Measurements from ENCODE around the gene RALGAPA2. TPM values are rescaled to one million over a fixed set of nuclear protein-coding genes. Genes with fewer than 3 reads are reported as not detected.

RALGAPA2 gene
- total RNA-seq, 1 experiment from 2014 or later: 13.4 TPM

DNA sequence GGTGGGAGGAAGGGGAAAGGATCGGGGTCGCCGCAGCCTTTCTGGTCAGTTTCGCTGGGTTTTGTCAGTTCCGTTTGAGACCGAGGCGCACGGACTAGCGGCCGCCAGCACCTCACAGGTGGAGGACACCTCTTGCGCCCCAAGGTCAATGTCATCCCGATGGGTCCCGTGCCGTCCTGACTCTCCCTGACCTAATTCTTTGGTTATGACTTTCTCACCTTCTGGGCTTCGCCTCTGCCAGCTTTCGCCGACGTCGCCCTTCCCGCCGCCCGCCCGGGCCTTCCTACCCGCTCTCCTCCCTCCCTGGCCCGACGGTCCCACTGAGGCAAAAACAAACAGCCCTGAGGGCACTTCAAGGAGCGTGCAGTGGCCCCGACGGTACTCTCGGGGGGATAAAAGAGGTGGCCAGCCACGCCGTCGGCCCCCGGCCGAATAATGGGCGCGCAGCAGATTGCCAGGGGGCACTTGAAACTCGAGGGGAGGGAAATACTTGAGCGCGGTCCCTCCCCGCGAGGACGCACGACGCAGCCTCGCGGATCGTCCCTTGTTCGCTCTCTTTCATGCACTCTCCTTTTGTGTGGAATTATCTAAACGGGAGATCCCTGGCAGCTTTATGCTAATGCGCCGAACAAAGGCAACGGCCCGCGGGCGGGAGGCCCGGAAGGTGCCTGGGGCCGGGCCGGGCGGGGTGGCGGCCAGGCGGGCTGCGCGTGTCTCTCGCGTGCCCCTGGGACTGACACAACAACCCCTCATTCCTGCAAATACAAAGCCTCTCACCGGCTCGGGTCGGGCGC, 348.4 kb downstream of the RALGAPA2 start:
- ATAC-seq (peak; percentile 45; the same call in 1 of the 2 replicates), DNase-seq (ENCODE audit: low read depth, low spot score) (no peak)
- ChIA-PET CTCF (no interaction called here), POLR2A (no interaction called here)
- TF ChIP-seq POLR2AphosphoS5 (IDR thresholded peaks at IDR 0.05; ENCODE audit: low read depth, low read length): no peak
- TF ChIP-seq, protein P1, sequence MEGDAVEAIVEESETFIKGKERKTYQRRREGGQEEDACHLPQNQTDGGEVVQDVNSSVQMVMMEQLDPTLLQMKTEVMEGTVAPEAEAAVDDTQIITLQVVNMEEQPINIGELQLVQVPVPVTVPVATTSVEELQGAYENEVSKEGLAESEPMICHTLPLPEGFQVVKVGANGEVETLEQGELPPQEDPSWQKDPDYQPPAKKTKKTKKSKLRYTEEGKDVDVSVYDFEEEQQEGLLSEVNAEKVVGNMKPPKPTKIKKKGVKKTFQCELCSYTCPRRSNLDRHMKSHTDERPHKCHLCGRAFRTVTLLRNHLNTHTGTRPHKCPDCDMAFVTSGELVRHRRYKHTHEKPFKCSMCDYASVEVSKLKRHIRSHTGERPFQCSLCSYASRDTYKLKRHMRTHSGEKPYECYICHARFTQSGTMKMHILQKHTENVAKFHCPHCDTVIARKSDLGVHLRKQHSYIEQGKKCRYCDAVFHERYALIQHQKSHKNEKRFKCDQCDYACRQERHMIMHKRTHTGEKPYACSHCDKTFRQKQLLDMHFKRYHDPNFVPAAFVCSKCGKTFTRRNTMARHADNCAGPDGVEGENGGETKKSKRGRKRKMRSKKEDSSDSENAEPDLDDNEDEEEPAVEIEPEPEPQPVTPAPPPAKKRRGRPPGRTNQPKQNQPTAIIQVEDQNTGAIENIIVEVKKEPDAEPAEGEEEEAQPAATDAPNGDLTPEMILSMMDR (IDR thresholded peaks at IDR 0.05): 0 out of 2 replicates have a peak, but pooled peaks have one; percentile 30
- no peak for TF ChIP-seq SIN3A (IDR thresholded peaks at IDR 0.05; ENCODE audit: borderline replicate concordance, insufficient read depth, low read depth, low read length)
- TF ChIP-seq TCF7L2 (IDR thresholded peaks at IDR 0.05; ENCODE audit: low read depth, low read length): no peak
- TF ChIP-seq, protein P2, sequence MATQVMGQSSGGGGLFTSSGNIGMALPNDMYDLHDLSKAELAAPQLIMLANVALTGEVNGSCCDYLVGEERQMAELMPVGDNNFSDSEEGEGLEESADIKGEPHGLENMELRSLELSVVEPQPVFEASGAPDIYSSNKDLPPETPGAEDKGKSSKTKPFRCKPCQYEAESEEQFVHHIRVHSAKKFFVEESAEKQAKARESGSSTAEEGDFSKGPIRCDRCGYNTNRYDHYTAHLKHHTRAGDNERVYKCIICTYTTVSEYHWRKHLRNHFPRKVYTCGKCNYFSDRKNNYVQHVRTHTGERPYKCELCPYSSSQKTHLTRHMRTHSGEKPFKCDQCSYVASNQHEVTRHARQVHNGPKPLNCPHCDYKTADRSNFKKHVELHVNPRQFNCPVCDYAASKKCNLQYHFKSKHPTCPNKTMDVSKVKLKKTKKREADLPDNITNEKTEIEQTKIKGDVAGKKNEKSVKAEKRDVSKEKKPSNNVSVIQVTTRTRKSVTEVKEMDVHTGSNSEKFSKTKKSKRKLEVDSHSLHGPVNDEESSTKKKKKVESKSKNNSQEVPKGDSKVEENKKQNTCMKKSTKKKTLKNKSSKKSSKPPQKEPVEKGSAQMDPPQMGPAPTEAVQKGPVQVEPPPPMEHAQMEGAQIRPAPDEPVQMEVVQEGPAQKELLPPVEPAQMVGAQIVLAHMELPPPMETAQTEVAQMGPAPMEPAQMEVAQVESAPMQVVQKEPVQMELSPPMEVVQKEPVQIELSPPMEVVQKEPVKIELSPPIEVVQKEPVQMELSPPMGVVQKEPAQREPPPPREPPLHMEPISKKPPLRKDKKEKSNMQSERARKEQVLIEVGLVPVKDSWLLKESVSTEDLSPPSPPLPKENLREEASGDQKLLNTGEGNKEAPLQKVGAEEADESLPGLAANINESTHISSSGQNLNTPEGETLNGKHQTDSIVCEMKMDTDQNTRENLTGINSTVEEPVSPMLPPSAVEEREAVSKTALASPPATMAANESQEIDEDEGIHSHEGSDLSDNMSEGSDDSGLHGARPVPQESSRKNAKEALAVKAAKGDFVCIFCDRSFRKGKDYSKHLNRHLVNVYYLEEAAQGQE (IDR thresholded peaks at IDR 0.05; ENCODE audit: insufficient read depth in 1 of 2, low read depth in 2 of 2, low read length in 1 of 2): no peak
- no peaks in the 10 kb centered on the region for H3K9me3 ChIP-seq (ENCODE audit: control insufficient read depth, insufficient read depth, low read depth, low read length)
- BruUV-seq (replicated peaks): no TSS peak
- no peaks in the 10 kb centered on the region for H3K36me3 ChIP-seq (ENCODE audit: control insufficient read depth, insufficient read depth, low read length)
- in situ Hi-C loops (cut with HindIII; ENCODE audit: low pct_unique_long_range_greater_than_20kb, low sequenced_read_pairs): no loop called here
- H3K27ac ChIP-seq (ENCODE audit: low read length): no peak overlapping the region
- H3K4me1 ChIP-seq (ENCODE audit: control insufficient read depth, insufficient read depth, low read length): no peaks in the 10 kb centered on the region
- intact Hi-C loops (cut with micrococcal nuclease; ENCODE audit: unreplicated experiment): loop anchor here (10.0 kb wide), 1 partner anchor 279 kb away; no protein-coding TSS in a partner anchor
- H3K4me3 ChIP-seq (ENCODE audit: low read depth in 2 of 2, low read length in 2 of 2): no peak overlapping the region
- peaks cover 39% of the 10 kb centered on the region for H3K27me3 ChIP-seq (ENCODE audit: control insufficient read depth, insufficient read depth, low read length)

DNA sequence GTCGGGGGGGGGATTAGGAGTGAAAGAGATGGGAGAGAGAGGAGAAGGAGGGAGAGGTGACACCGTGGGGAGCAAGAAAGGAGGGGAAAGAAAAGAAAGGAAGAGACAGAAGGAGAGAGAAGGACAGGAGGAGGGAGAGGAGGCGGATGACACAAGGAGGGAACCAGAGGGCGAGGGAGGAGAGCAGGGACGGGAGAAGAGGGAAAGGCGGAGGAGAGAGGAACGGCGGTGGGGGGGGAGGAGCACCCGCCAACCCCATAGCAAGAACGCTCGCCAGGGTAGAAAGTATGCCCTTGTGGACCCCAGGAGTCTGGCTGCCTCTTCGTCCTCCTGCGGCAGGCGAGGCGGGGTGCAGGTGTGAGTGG, 349.0 kb downstream of the RALGAPA2 start:
- POLR2A ChIA-PET: no interaction called here
- peaks cover 39% of the 10 kb centered on the region for H3K27me3 ChIP-seq (ENCODE audit: control insufficient read depth, insufficient read depth, low read length)
- H3K4me3 ChIP-seq (ENCODE audit: low read depth in 2 of 2, low read length in 2 of 2): no peak overlapping the region
- ATAC-seq: no peak
- no peak overlapping the region for H3K27ac ChIP-seq (ENCODE audit: low read length)
- in situ Hi-C loops (cut with HindIII; ENCODE audit: low pct_unique_long_range_greater_than_20kb, low sequenced_read_pairs): no loop called here
- H3K36me3 ChIP-seq (ENCODE audit: control insufficient read depth, insufficient read depth, low read length): no peaks in the 10 kb centered on the region
- CTCF ChIA-PET: no interaction called here
- no peaks in the 10 kb centered on the region for H3K4me1 ChIP-seq (ENCODE audit: control insufficient read depth, insufficient read depth, low read length)
- TF ChIP-seq, protein P2 (IDR thresholded peaks at IDR 0.05; ENCODE audit: insufficient read depth in 1 of 2, low read depth in 2 of 2, low read length in 1 of 2): no peak
- TF ChIP-seq TCF7L2 (IDR thresholded peaks at IDR 0.05; ENCODE audit: low read depth, low read length) (no peak), SIN3A (IDR thresholded peaks at IDR 0.05; ENCODE audit: borderline replicate concordance, insufficient read depth, low read depth, low read length) (no peak), POLR2AphosphoS5 (IDR thresholded peaks at IDR 0.05; ENCODE audit: low read depth, low read length) (no peak)
- TF ChIP-seq, protein P1 (IDR thresholded peaks at IDR 0.05): no peak
- DNase-seq (ENCODE audit: low read depth, low spot score): no peak
- intact Hi-C loops (cut with micrococcal nuclease; ENCODE audit: unreplicated experiment): loop anchor here (10.0 kb wide), 1 partner anchor 279 kb away; no protein-coding TSS in a partner anchor
- no TSS peak for BruUV-seq (replicated peaks)
- no peaks in the 10 kb centered on the region for H3K9me3 ChIP-seq (ENCODE audit: control insufficient read depth, insufficient read depth, low read depth, low read length)

All from Panc1 (cell line).